HCT116 (cell line): ENCODE measurements around the gene LRRC71.

ENCODE experiments used
- EZH2 ChIP-seq: fragments of 200-600 bp; sonication (generic); IDR thresholded peaks from 2 replicates; pipeline ENCODE4 v1.6.1; 2017; ENCODE audit warnings: antibody characterized with exemption, mixed run types
- POLR2A ChIP-seq: IDR thresholded peaks from 2 replicates; pipeline ENCODE4 v1.7.0; 2011; ENCODE audit warnings: borderline replicate concordance; ENCODE audit not compliant: insufficient read depth, insufficient read length; ENCODE audit errors: extremely low read depth
- POLR2AphosphoS5 ChIP-seq: IDR thresholded peaks from 2 replicates; pipeline ENCODE4 v1.6.1; 2011; ENCODE audit warnings: mild to moderate bottlenecking, low read depth, low read length, moderate library complexity
- RAD21 ChIP-seq: IDR thresholded peaks from 2 replicates; pipeline ENCODE4 v1.6.1; 2012; ENCODE audit warnings: low read depth, mild to moderate bottlenecking
- SRF ChIP-seq: IDR thresholded peaks from 2 replicates; pipeline ENCODE4 v1.6.1; 2012; ENCODE audit warnings: low read depth
- TCF7L2 ChIP-seq: IDR thresholded peaks from 2 replicates; pipeline ENCODE4 v1.7.0; 2011; ENCODE audit warnings: borderline replicate concordance, inconsistent platforms; ENCODE audit not compliant: insufficient read depth, insufficient read length; ENCODE audit errors: extremely low read depth
- TF ChIP-seq, protein P1 (sequence below), 3 experiments: fragments of 200-600 bp in 1 of 3; sonication (generic) in 1 of 3; IDR thresholded peaks in 2 of 3; conservative IDR thresholded peaks in 1 of 3; 2 replicates each; pipeline ENCODE4 v1.5.1; 2012 to 2017; ENCODE audit warnings: low read depth in 2 of 3, low read length in 2 of 3, antibody characterized with exemption in 1 of 3, borderline replicate concordance in 1 of 3, control low read depth in 1 of 3, mild to moderate bottlenecking in 1 of 3, mixed read lengths in 1 of 3, mixed run types in 1 of 3, moderate library complexity in 1 of 3; ENCODE audit not compliant: insufficient read depth in 1 of 3
- TF ChIP-seq, protein P2 (sequence below): IDR thresholded peaks from 2 replicates; pipeline ENCODE4 v1.6.1; 2012; ENCODE audit warnings: low read depth
- TF ChIP-seq, protein P3 (sequence below): IDR thresholded peaks from 2 replicates; pipeline ENCODE4 v1.6.1; 2012

DNA sequence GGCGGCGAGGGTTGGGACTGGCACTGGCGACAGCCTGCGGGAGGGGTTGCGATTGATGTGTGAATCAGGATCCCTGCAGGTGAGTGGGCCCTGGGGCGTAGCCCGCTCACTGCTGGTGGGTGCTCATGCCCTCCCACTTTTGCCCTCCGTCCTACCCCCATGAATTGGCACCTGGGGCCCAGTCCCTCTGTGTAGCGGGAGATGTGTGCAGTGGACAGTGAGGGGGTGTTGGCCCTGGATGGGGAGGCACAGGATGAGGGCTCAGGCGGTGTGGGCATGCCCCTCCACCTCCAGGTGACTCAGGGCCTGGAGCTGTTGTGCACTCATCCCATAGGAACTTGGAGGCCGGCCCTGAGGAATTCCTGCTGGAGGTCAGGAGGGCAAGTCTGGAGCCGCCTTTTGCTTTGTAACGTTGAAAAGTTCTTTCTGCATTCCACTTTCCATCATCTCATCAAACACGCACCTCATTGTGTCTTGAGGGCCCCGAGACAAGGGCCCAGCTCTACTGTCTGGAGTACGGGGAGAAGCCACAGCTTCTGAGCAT, 23.9 kb upstream of the LRRC71 start:
- TF ChIP-seq, protein P1, sequence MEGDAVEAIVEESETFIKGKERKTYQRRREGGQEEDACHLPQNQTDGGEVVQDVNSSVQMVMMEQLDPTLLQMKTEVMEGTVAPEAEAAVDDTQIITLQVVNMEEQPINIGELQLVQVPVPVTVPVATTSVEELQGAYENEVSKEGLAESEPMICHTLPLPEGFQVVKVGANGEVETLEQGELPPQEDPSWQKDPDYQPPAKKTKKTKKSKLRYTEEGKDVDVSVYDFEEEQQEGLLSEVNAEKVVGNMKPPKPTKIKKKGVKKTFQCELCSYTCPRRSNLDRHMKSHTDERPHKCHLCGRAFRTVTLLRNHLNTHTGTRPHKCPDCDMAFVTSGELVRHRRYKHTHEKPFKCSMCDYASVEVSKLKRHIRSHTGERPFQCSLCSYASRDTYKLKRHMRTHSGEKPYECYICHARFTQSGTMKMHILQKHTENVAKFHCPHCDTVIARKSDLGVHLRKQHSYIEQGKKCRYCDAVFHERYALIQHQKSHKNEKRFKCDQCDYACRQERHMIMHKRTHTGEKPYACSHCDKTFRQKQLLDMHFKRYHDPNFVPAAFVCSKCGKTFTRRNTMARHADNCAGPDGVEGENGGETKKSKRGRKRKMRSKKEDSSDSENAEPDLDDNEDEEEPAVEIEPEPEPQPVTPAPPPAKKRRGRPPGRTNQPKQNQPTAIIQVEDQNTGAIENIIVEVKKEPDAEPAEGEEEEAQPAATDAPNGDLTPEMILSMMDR (IDR thresholded peaks at IDR 0.05 in 2 of 3, conservative IDR thresholded peaks at IDR 0.05 in 1 of 3; ENCODE audit: borderline replicate concordance in 1 of 3, insufficient read depth in 1 of 3, low read depth in 2 of 3, low read length in 2 of 3): no peak
- TF ChIP-seq SRF: no peak
- TF ChIP-seq POLR2A: no peak
- TF ChIP-seq POLR2AphosphoS5: peak; percentile 18; the same call in 1 of the 2 replicates
- TF ChIP-seq RAD21: no peak
- TF ChIP-seq EZH2: no peak
- peak; percentile 9 for TF ChIP-seq TCF7L2
- TF ChIP-seq, protein P2, sequence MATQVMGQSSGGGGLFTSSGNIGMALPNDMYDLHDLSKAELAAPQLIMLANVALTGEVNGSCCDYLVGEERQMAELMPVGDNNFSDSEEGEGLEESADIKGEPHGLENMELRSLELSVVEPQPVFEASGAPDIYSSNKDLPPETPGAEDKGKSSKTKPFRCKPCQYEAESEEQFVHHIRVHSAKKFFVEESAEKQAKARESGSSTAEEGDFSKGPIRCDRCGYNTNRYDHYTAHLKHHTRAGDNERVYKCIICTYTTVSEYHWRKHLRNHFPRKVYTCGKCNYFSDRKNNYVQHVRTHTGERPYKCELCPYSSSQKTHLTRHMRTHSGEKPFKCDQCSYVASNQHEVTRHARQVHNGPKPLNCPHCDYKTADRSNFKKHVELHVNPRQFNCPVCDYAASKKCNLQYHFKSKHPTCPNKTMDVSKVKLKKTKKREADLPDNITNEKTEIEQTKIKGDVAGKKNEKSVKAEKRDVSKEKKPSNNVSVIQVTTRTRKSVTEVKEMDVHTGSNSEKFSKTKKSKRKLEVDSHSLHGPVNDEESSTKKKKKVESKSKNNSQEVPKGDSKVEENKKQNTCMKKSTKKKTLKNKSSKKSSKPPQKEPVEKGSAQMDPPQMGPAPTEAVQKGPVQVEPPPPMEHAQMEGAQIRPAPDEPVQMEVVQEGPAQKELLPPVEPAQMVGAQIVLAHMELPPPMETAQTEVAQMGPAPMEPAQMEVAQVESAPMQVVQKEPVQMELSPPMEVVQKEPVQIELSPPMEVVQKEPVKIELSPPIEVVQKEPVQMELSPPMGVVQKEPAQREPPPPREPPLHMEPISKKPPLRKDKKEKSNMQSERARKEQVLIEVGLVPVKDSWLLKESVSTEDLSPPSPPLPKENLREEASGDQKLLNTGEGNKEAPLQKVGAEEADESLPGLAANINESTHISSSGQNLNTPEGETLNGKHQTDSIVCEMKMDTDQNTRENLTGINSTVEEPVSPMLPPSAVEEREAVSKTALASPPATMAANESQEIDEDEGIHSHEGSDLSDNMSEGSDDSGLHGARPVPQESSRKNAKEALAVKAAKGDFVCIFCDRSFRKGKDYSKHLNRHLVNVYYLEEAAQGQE: no peak
- TF ChIP-seq, protein P3, sequence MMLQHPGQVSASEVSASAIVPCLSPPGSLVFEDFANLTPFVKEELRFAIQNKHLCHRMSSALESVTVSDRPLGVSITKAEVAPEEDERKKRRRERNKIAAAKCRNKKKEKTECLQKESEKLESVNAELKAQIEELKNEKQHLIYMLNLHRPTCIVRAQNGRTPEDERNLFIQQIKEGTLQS: no peak
